Small intestine (tissue), 7 donors: Measurements from ENCODE around the gene BBX. TPM values are rescaled to one million over a fixed set of nuclear protein-coding genes. Genes with fewer than 3 reads are reported as not detected.

Experiments
- DNase-seq, 2 donors: peaks; one replicate each; pipeline versions ENCODE4 v3.0.0 to v3.0.0-alpha.2; 2013
- FAIRE-seq: peaks from 2 replicates; lab custom pipeline; 2012; peaks lifted over from hg19 to GRCh38; lab: Jason Lieb, UNC
- H3K27ac ChIP-seq, 3 donors: one replicate each; pipeline ENCODE4 v1.5.1; 2013; ENCODE audit warnings: low read length in 2 of 3, mild to moderate bottlenecking in 2 of 3, control low read depth in 1 of 3, inconsistent platforms in 1 of 3, low read depth in 1 of 3, moderate library complexity in 1 of 3
- H3K27me3 ChIP-seq, 3 donors: one replicate each; pipeline ENCODE4 v1.6.1; 2013; ENCODE audit warnings: low read length in 3 of 3, inconsistent platforms in 1 of 3; ENCODE audit not compliant: control insufficient read depth in 3 of 3, insufficient read depth in 3 of 3
- H3K36me3 ChIP-seq, 3 donors: one replicate each; pipeline ENCODE4 v1.6.1; 2013; ENCODE audit warnings: low read length in 3 of 3, inconsistent platforms in 1 of 3, low read depth in 1 of 3, mild to moderate bottlenecking in 1 of 3, moderate library complexity in 1 of 3; ENCODE audit not compliant: control insufficient read depth in 3 of 3, insufficient read depth in 2 of 3
- H3K4me1 ChIP-seq, 3 donors: one replicate each; pipeline ENCODE4 v1.6.1; 2013; ENCODE audit warnings: low read length in 2 of 3, inconsistent platforms in 1 of 3, low read depth in 1 of 3, mild to moderate bottlenecking in 1 of 3, moderate library complexity in 1 of 3; ENCODE audit not compliant: control insufficient read depth in 3 of 3, insufficient read depth in 2 of 3
- H3K4me3 ChIP-seq, 3 donors: one replicate each; pipeline ENCODE4 v1.5.1; 2013; ENCODE audit warnings: low read length in 3 of 3, control low read depth in 1 of 3, inconsistent platforms in 1 of 3, low read depth in 1 of 3, mild to moderate bottlenecking in 1 of 3, moderate library complexity in 1 of 3
- H3K9me3 ChIP-seq, 2 donors: one replicate each; pipeline ENCODE4 v1.6.1; 2013; ENCODE audit warnings: low read depth in 1 of 2, low read length in 1 of 2; ENCODE audit not compliant: control insufficient read depth in 2 of 2, insufficient read depth in 1 of 2
- WGBS, 3 donors: extraction: QIAGEN DNeasy Blood & Tissue Kit; methylation state at CpG; one replicate each; pipeline ENCODE4 v1.1.7; 2013; 5-methylcytosine and 5-hydroxymethylcytosine counted together
- polyA plus RNA-seq, 4 donors: library from polyadenylated mRNA; stranded (reverse) in 3 of 4; unstranded in 1 of 4; fragments of 200-250 nt in 3 of 4; fragments of 120-200 nt in 1 of 4; gene quantifications; one replicate each; pipeline versions ENCODE4 v1.2.1 to v1.2.3, GENCODE V29; 2013
- donor health status: healthy with polysubstance abuse.
- donor health status: control.
- donor health status: control.
- donor health status: Bipolar disorder and iron deficiency.
- donor health status: healthy.

The BBX gene
- polyA plus RNA-seq, 4 donors = 3.5 to 33.6 (median 6.3) TPM

DNA sequence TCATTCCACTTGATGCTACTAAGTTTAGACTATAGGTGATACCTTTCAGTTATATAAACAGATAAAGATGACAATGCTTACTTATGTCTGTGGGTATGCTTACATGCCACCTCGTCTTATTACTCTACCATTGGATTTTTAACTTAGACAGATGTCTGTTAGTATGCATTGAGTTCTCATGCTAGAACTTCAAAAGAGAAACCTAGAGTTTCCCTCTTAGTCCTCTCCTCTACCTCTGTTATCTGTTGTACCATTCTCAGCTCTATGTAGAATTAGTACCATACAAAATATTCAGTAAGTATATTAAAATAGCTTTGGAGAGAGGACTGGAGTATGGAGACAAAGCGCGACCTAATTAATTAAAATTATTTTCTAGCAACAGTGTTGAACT lies 111.3 kb downstream of the BBX start:
- DNase-seq = no peak
- no peaks in the 10 kb centered on the region for H3K4me1 ChIP-seq
- no peak overlapping the region for H3K27ac ChIP-seq
- WGBS, 3 donors = 96 to 97% (median 96%) methylated on average over 3 of the region's 3 CpGs
- H3K36me3 ChIP-seq = no peaks in the 10 kb centered on the region
- no peaks in the 10 kb centered on the region for H3K9me3 ChIP-seq
- FAIRE-seq = no peak
- no peaks in the 10 kb centered on the region for H3K27me3 ChIP-seq
- H3K4me3 ChIP-seq = no peak overlapping the region

- Histone ChIP-seq H3K27me3 (no peaks in the 10 kb centered on the region), H3K27ac (no peak overlapping the region), H3K36me3 (no peaks in the 10 kb centered on the region), H3K9me3 (no peaks in the 10 kb centered on the region), H3K4me3 (no peak overlapping the region), H3K4me1 (no peaks in the 10 kb centered on the region)
- 79 to 94% (median 89%) methylated on average over 5 of the region's 5 CpGs for WGBS, 3 donors
- DNase-seq (no peak), FAIRE-seq (no peak)
These were observed 114.8 kb downstream of the BBX start for GRCh38 chr3:107637416-107638183.

DNA sequence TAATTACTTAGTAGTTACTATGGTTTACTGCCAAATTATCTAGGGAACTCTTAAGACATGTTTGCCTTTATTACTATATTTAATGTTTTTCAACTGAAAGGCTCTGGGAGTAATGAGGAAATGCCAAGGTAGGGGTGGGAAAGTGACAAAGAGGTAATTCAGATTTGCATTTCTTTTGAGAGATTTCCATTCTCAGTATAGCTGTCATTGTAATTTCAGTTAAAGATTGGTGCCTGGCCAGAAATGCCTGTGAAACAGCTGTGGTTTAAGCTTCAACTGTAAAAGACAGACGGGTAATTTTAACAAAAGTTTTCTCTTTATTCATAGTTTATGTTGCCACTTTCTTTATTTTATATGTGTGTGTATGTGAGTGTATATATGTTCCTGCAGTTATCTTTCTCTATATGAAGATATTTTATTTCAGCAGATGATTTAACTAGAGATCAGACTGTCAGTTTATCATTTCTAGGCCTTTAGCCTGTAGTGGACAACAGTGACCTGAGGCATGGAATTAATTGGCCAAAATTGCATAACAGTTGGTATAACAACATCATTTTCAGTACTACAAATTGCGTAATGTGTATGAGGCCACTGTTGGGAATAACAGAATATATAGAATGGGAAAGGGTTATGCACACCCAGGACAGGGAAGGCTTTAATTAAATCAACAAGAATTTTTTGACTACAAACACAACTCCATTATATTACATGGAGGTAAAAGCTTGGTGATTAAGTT lies 119.0 kb downstream of the BBX start:
- no peaks in the 10 kb centered on the region for H3K36me3 ChIP-seq
- DNase-seq = no peak
- H3K4me1 ChIP-seq = no peaks in the 10 kb centered on the region
- no peak overlapping the region for H3K27ac ChIP-seq
- 78 to 91% (median 78%) methylated on average over 2 of the region's 2 CpGs for WGBS, 3 donors
- no peaks in the 10 kb centered on the region for H3K9me3 ChIP-seq
- H3K4me3 ChIP-seq = no peak overlapping the region
- no peak for FAIRE-seq
- H3K27me3 ChIP-seq = no peaks in the 10 kb centered on the region

DNA sequence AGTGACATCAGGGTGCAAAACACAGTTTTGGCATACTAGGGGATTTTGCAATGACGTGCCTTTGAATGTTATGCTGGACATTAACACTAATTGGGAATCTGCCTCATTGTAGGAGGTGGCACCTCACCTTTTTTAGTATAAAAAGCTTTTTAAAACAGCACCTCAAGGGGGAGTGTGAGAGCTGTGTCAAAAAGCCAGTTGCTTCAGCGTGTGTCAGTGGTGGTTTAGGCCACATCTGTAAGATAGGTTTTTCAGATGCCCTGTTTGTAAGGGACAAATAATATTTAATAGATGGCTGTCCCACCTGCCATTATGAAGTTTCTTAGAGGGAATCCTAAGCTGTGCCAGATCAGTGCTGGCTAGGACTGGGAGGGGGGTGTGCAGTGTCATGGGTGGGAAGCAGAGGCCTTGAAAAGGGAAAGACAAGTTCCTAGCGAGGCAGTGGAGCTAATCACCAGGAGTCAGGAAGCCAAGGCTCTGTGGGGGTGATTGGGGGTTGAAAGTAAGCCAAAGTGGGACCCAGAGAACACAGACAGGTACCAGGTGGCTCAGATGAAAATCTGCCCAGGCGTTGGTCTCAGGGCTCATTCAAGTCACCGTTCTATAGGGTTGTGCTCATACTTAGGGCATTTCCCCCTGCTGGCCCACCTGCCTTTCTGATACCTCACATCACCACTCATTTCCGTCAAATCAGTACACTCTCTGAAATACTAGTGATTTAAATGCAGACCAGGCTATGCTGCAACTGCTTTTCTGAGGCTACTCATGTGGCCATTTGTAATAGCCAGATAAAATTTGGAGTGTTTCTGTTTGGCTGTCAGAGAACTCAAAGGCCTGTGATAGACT lies 120.5 kb downstream of the BBX start:
- H3K4me3 ChIP-seq = no peak overlapping the region
- H3K27me3 ChIP-seq = no peaks in the 10 kb centered on the region
- WGBS, 3 donors = 89 to 92% (median 92%) methylated on average over 6 of the region's 6 CpGs
- no peaks in the 10 kb centered on the region for H3K4me1 ChIP-seq
- no peak overlapping the region for H3K27ac ChIP-seq
- no peaks in the 10 kb centered on the region for H3K36me3 ChIP-seq
- DNase-seq (no peak), FAIRE-seq (no peak)
- no peaks in the 10 kb centered on the region for H3K9me3 ChIP-seq

- WGBS, 3 donors = 82 to 84% (median 82%) methylated on average over 3 of the region's 3 CpGs
- FAIRE-seq = no peak
These were observed 121.9 kb downstream of the BBX start for GRCh38 chr3:107644631-107645030.

GRCh38 chr3:107650788-107651187 lies 128.0 kb downstream of the BBX start:
- no peaks in the 10 kb centered on the region for H3K27me3 ChIP-seq
- H3K4me1 ChIP-seq = no peaks in the 10 kb centered on the region
- peaks cover 0 to 4% (median 0%) of the 10 kb centered on the region in 3 donors for H3K36me3 ChIP-seq
- H3K9me3 ChIP-seq = peaks cover 0 to 3% of the 10 kb centered on the region in 2 donors
- DNase-seq (no peak), FAIRE-seq (no peak)
- no peak overlapping the region for H3K27ac ChIP-seq
- WGBS, 3 donors = 89 to 94% (median 91%) methylated on average over 3 of the region's 3 CpGs
- H3K4me3 ChIP-seq = no peak overlapping the region

More at GRCh38 chr3:107644631-107645030, 121.9 kb downstream of the BBX start:
- H3K27ac ChIP-seq = no peak overlapping the region
- H3K9me3 ChIP-seq = no peaks in the 10 kb centered on the region
- no peaks in the 10 kb centered on the region for H3K4me1 ChIP-seq
- no peak overlapping the region for H3K4me3 ChIP-seq
- DNase-seq = no peak
- H3K36me3 ChIP-seq = peaks cover 0 to 2% (median 0%) of the 10 kb centered on the region in 3 donors
- H3K27me3 ChIP-seq = no peaks in the 10 kb centered on the region

DNA sequence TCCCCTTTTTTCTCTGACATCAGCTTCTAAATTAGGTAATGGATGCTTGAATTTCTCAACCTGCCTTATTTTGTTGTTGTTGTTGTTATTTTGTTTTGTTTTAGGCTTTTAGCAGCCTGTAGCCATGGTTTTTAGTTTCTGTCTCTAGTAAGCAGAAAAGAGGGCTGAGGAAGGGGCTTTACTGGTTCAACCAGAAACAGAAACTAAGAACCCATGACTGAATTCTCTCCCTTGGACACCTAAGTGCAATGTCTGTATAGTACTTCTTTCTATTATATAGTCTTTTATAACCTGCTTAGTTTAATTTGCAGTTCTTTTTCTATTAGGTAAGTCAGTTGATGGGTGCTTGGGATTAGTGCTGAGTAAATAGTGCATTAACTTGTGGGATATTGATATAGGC lies 129.0 kb downstream of the BBX start:
- FAIRE-seq (no peak), DNase-seq (no peak)
- no peaks in the 10 kb centered on the region for H3K27me3 ChIP-seq
- no peak overlapping the region for H3K4me3 ChIP-seq
- no peak overlapping the region for H3K27ac ChIP-seq
- H3K4me1 ChIP-seq = no peaks in the 10 kb centered on the region
- peaks cover 0 to 3% of the 10 kb centered on the region in 2 donors for H3K9me3 ChIP-seq
- H3K36me3 ChIP-seq = peaks cover 0 to 4% (median 0%) of the 10 kb centered on the region in 3 donors

- peaks cover 0 to 3% of the 10 kb centered on the region in 2 donors for H3K9me3 ChIP-seq
- peaks cover 0 to 2% (median 0%) of the 10 kb centered on the region in 3 donors for H3K36me3 ChIP-seq
- H3K27me3 ChIP-seq = no peaks in the 10 kb centered on the region
- no peaks in the 10 kb centered on the region for H3K4me1 ChIP-seq
- 94 to 99% (median 95%) methylated on average over 1 of the region's 1 CpG for whole genome bisulfite sequencing, 3 donors
- no peak overlapping the region for H3K4me3 ChIP-seq
- H3K27ac ChIP-seq = no peak overlapping the region
- FAIRE-seq (no peak), DNase-seq (no peak)
These were observed 131.5 kb downstream of the BBX start for GRCh38 chr3:107654218-107654617.
